SK-N-SH treated with all-trans-retinoic acid at 6 μM for 48 hours (cell line): ENCODE data around the gene FPGS.

Experiments used
- ATAC-seq: fragments of 200-7000 bp; cut with Tn5 transposase; 3 replicates; pipeline ENCODE4 v1.9.1; 2020; ENCODE audit warnings: mild to moderate bottlenecking, moderate library complexity
- ARNTL ChIP-seq: fragments of 450-650 bp; formaldehyde crosslinking; IDR thresholded peaks from 2 replicates; pipeline ENCODE4 v1.5.0; 2020; ENCODE audit warnings: low read depth, mild to moderate bottlenecking, moderate library complexity, borderline replicate concordance
- BACH2 ChIP-seq: fragments of 250-450 bp; sonication (Bioruptor Pico); IDR thresholded peaks from 2 replicates; pipeline ENCODE4 v1.9.0; 2021; ENCODE audit warnings: mild to moderate bottlenecking, borderline replicate concordance
- CSDC2 ChIP-seq: fragments of 250-450 bp; sonication (Bioruptor Pico); IDR thresholded peaks from 2 replicates; pipeline ENCODE4 v1.5.0; 2020; ENCODE audit warnings: mild to moderate bottlenecking, moderate library complexity
- CSRNP3 ChIP-seq: fragments of 250-450 bp; sonication (Bioruptor Pico); IDR thresholded peaks from 2 replicates; pipeline ENCODE4 v1.5.1; 2021; ENCODE audit warnings: mild to moderate bottlenecking, moderate library complexity
- ESRRG ChIP-seq: fragments of 250-450 bp; sonication (Bioruptor Pico); IDR thresholded peaks from 2 replicates; pipeline ENCODE4 v1.6.1; 2021; ENCODE audit warnings: mild to moderate bottlenecking
- GLIS3 ChIP-seq: fragments of 250-450 bp; sonication (Bioruptor Pico); IDR thresholded peaks from 2 replicates; pipeline ENCODE4 v1.5.0; 2020; ENCODE audit warnings: mild to moderate bottlenecking, moderate library complexity
- ISL1 ChIP-seq: fragments of 250-450 bp; sonication (Bioruptor Pico); IDR thresholded peaks from 2 replicates; pipeline ENCODE4 v2.1.2; 2022; ENCODE audit warnings: mild to moderate bottlenecking, moderate library complexity
- OSR1 ChIP-seq: fragments of 250-450 bp; sonication (Bioruptor Pico); IDR thresholded peaks from 2 replicates; pipeline ENCODE4 v1.8.0; 2022; ENCODE audit warnings: moderate library complexity, mild to moderate bottlenecking, inconsistent platforms
- PPARA ChIP-seq: fragments of 250-450 bp; sonication (Bioruptor Pico); IDR thresholded peaks from 2 replicates; pipeline ENCODE4 v1.5.0; 2020; ENCODE audit warnings: mild to moderate bottlenecking, borderline replicate concordance
- RARB ChIP-seq: fragments of 250-450 bp; sonication (Bioruptor Pico); IDR thresholded peaks from 2 replicates; pipeline ENCODE4 v1.8.0; 2021; ENCODE audit warnings: mild to moderate bottlenecking, moderate library complexity
- SNAI2 ChIP-seq: fragments of 250-450 bp; sonication (Bioruptor Pico); IDR thresholded peaks from 2 replicates; pipeline ENCODE4 v1.5.0; 2020; ENCODE audit warnings: mild to moderate bottlenecking, moderate library complexity
- TCF4 ChIP-seq: fragments of 250-450 bp; sonication (Bioruptor Pico); IDR thresholded peaks from 2 replicates; pipeline ENCODE4 v1.8.0; 2021; ENCODE audit warnings: mild to moderate bottlenecking, moderate library complexity, borderline replicate concordance
- TOX ChIP-seq: fragments of 250-450 bp; sonication (Bioruptor Pico); IDR thresholded peaks from 2 replicates; pipeline ENCODE4 v1.8.0; 2021; ENCODE audit warnings: mild to moderate bottlenecking, moderate library complexity, borderline replicate concordance
- ZFP3 ChIP-seq: fragments of 250-450 bp; sonication (Bioruptor Pico); IDR thresholded peaks from 2 replicates; pipeline ENCODE4 v1.5.0; 2020; ENCODE audit warnings: mild to moderate bottlenecking, moderate library complexity
- ZFP30 ChIP-seq: fragments of 450-650 bp; formaldehyde crosslinking; IDR thresholded peaks from 2 replicates; pipeline ENCODE4 v1.5.0; 2022; ENCODE audit warnings: mild to moderate bottlenecking, moderate library complexity
- ZNF565 ChIP-seq: fragments of 450-650 bp; formaldehyde crosslinking; conservative IDR thresholded peaks from 2 replicates; pipeline ENCODE4 v1.5.0; 2020; ENCODE audit warnings: low read depth, mild to moderate bottlenecking, moderate library complexity
- ZNF70 ChIP-seq: fragments of 450-650 bp; formaldehyde crosslinking; IDR thresholded peaks from 2 replicates; pipeline ENCODE4 v1.5.0; 2020; ENCODE audit warnings: mild to moderate bottlenecking, moderate library complexity
- ZNF8 ChIP-seq: fragments of 450-650 bp; formaldehyde crosslinking; IDR thresholded peaks from 2 replicates; pipeline ENCODE4 v1.5.0; 2020; ENCODE audit warnings: mild to moderate bottlenecking, moderate library complexity
- TF ChIP-seq, protein P1 (sequence below): fragments of 250-450 bp; sonication (Bioruptor Pico); IDR thresholded peaks from 2 replicates; pipeline ENCODE4 v1.8.0; 2021; ENCODE audit warnings: low read depth, mild to moderate bottlenecking, moderate library complexity, borderline replicate concordance
- TF ChIP-seq, protein P2 (sequence below): fragments of 250-450 bp; sonication (Bioruptor Pico); IDR thresholded peaks from 2 replicates; pipeline ENCODE4 v1.8.0; 2020; ENCODE audit warnings: mild to moderate bottlenecking, moderate library complexity, borderline replicate concordance
- TF ChIP-seq, protein P3 (sequence below): fragments of 250-450 bp; sonication (Bioruptor Pico); IDR thresholded peaks from 2 replicates; pipeline ENCODE4 v1.5.0; 2020; ENCODE audit warnings: mild to moderate bottlenecking, moderate library complexity

FPGS gene

DNA sequence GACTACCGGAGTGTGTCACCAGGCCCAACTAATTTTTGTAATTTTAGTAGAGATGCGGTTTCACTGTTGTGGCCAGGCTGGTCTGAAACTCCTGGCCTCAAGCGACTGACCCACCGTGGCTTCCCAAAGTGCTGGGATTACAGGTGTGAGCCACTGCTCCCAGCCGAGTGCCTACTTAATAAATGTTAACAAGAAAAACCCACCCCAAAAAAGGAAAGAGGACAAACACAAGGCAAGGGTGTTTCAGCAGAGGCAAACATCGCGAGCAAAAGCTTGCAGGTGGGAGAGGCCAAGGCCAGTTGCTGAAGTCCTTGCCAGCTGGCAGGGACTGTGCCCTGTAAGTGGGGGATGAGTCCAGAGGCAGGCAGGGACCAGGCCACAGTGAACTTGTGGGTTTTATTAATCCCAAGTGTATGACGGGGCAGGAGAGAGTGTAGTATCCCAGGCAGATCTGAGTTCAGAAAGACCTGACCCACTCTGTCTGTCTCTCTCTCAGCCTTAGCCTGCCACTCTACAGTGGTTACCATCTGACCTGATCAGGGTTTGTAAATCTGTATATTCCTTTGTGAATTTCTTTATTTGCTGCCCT is 6.4 kb upstream of the FPGS start:
- no peak for TF ChIP-seq RARB (CRISPR knock-in tag)
- no peak for TF ChIP-seq OSR1
- no peak for TF ChIP-seq PPARA (CRISPR knock-in tag)
- peak; percentile 26; the same call in 1 of the 2 replicates for TF ChIP-seq ESRRG (CRISPR knock-in tag)
- TF ChIP-seq CSRNP3 (CRISPR knock-in tag): no peak

GRCh38 chr9:127796852-127797370 is 5.8 kb upstream of the FPGS start:
- no peak for ATAC-seq

More for the DNA sequence above, 6.4 kb upstream of the FPGS start:
- peak; percentile 51 for ATAC-seq

More at GRCh38 chr9:127796852-127797370, 5.8 kb upstream of the FPGS start:
- TF ChIP-seq PPARA (CRISPR knock-in tag) (no peak), SNAI2 (CRISPR knock-in tag) (no peak), ZFP3 (CRISPR knock-in tag) (no peak), ISL1 (CRISPR knock-in tag) (no peak), CSDC2 (CRISPR knock-in tag) (no peak), TOX (no peak), ZFP30 (CRISPR knock-in tag) (no peak), CSRNP3 (CRISPR knock-in tag) (no peak), ZNF70 (CRISPR knock-in tag) (no peak), GLIS3 (CRISPR knock-in tag) (no peak), ZNF565 (CRISPR knock-in tag) (no peak), ARNTL (no peak), ESRRG (CRISPR knock-in tag) (no peak), RARB (CRISPR knock-in tag) (no peak), ZNF8 (no peak), BACH2 (CRISPR knock-in tag) (no peak), TCF4 (CRISPR knock-in tag) (no peak)
- TF ChIP-seq, protein P1, sequence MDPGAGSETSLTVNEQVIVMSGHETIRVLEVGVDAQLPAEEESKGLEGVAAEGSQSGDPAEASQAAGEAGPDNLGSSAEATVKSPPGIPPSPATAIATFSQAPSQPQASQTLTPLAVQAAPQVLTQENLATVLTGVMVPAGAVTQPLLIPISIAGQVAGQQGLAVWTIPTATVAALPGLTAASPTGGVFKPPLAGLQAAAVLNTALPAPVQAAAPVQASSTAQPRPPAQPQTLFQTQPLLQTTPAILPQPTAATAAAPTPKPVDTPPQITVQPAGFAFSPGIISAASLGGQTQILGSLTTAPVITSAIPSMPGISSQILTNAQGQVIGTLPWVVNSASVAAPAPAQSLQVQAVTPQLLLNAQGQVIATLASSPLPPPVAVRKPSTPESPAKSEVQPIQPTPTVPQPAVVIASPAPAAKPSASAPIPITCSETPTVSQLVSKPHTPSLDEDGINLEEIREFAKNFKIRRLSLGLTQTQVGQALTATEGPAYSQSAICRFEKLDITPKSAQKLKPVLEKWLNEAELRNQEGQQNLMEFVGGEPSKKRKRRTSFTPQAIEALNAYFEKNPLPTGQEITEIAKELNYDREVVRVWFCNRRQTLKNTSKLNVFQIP (CRISPR knock-in tag): no peak
- TF ChIP-seq, protein P2, sequence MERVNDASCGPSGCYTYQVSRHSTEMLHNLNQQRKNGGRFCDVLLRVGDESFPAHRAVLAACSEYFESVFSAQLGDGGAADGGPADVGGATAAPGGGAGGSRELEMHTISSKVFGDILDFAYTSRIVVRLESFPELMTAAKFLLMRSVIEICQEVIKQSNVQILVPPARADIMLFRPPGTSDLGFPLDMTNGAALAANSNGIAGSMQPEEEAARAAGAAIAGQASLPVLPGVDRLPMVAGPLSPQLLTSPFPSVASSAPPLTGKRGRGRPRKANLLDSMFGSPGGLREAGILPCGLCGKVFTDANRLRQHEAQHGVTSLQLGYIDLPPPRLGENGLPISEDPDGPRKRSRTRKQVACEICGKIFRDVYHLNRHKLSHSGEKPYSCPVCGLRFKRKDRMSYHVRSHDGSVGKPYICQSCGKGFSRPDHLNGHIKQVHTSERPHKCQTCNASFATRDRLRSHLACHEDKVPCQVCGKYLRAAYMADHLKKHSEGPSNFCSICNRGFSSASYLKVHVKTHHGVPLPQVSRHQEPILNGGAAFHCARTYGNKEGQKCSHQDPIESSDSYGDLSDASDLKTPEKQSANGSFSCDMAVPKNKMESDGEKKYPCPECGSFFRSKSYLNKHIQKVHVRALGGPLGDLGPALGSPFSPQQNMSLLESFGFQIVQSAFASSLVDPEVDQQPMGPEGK (CRISPR knock-in tag): no peak
- TF ChIP-seq, protein P3, sequence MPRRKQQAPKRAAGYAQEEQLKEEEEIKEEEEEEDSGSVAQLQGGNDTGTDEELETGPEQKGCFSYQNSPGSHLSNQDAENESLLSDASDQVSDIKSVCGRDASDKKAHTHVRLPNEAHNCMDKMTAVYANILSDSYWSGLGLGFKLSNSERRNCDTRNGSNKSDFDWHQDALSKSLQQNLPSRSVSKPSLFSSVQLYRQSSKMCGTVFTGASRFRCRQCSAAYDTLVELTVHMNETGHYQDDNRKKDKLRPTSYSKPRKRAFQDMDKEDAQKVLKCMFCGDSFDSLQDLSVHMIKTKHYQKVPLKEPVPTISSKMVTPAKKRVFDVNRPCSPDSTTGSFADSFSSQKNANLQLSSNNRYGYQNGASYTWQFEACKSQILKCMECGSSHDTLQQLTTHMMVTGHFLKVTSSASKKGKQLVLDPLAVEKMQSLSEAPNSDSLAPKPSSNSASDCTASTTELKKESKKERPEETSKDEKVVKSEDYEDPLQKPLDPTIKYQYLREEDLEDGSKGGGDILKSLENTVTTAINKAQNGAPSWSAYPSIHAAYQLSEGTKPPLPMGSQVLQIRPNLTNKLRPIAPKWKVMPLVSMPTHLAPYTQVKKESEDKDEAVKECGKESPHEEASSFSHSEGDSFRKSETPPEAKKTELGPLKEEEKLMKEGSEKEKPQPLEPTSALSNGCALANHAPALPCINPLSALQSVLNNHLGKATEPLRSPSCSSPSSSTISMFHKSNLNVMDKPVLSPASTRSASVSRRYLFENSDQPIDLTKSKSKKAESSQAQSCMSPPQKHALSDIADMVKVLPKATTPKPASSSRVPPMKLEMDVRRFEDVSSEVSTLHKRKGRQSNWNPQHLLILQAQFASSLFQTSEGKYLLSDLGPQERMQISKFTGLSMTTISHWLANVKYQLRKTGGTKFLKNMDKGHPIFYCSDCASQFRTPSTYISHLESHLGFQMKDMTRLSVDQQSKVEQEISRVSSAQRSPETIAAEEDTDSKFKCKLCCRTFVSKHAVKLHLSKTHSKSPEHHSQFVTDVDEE (CRISPR knock-in tag): no peak
